Measurements from ENCODE around the gene PRKN.

PRKN gene

GRCh38 chr6:162626869-162627268, 100.7 kb downstream of the PRKN start (continued):
- TF ChIP-seq PRDM10 (tag by site-specific recombination; IDR thresholded peaks at IDR 0.05), result no peak
- no peak for TF ChIP-seq ZNF692 (tag by site-specific recombination; IDR thresholded peaks at IDR 0.05)
- TF ChIP-seq ZNF664 (tag by site-specific recombination; IDR thresholded peaks at IDR 0.05), result no peak

- Histone ChIP-seq H3K27ac (ENCODE audit: extremely low read depth, low read depth, low read length) (no peak overlapping the region), H3K9me3 (ENCODE audit: control insufficient read depth, insufficient read depth, low read depth, low read length) (no peaks in the 10 kb centered on the region), H3K4me3 (ENCODE audit: low read depth, low read length) (no peak overlapping the region), H3K36me3 (ENCODE audit: control insufficient read depth in 2 of 2, insufficient read depth in 1 of 2, low read length in 2 of 2) (no peaks in the 10 kb centered on the region), H3K4me1 (ENCODE audit: control insufficient read depth, insufficient read depth, low read length) (0 out of 2 replicates have a peak, but pooled peaks cover 3% of the 10 kb centered on the region)
- ChIA-PET POLR2A (no interaction called here), CTCF (no interaction called here)
- TF ChIP-seq KLF17 (tag by site-specific recombination; IDR thresholded peaks at IDR 0.05) (no peak), KLF9 (tag by site-specific recombination; IDR thresholded peaks at IDR 0.05; ENCODE audit: low read depth) (no peak), ZNF449 (tag by site-specific recombination; IDR thresholded peaks at IDR 0.05) (no peak), ZNF510 (tag by site-specific recombination; IDR thresholded peaks at IDR 0.05; ENCODE audit: insufficient replicate concordance) (no peak), ZNF214 (tag by site-specific recombination; IDR thresholded peaks at IDR 0.05; ENCODE audit: borderline replicate concordance) (no peak), ZNF677 (tag by site-specific recombination; IDR thresholded peaks at IDR 0.05) (no peak), ZNF140 (tag by site-specific recombination; IDR thresholded peaks at IDR 0.05) (no peak), SCRT1 (tag by site-specific recombination; IDR thresholded peaks at IDR 0.05; ENCODE audit: borderline replicate concordance) (no peak), ZNF221 (tag by site-specific recombination; IDR thresholded peaks at IDR 0.05; ENCODE audit: borderline replicate concordance) (no peak), PBX3 (CRISPR knock-in tag; IDR thresholded peaks at IDR 0.05) (no peak), ZNF596 (tag by site-specific recombination; IDR thresholded peaks at IDR 0.05) (no peak), ZNF423 (tag by site-specific recombination; IDR thresholded peaks at IDR 0.05) (no peak), ZNF23 (tag by site-specific recombination; IDR thresholded peaks at IDR 0.05; ENCODE audit: borderline replicate concordance) (no peak), ZNF571 (tag by site-specific recombination; IDR thresholded peaks at IDR 0.05) (no peak), ZNF843 (tag by site-specific recombination; IDR thresholded peaks at IDR 0.05) (no peak), ZNF658 (tag by site-specific recombination; IDR thresholded peaks at IDR 0.05) (no peak), ZBTB8A (tag by site-specific recombination; IDR thresholded peaks at IDR 0.05) (no peak)
These were observed 101.6 kb downstream of the PRKN start for GRCh38 chr6:162625846-162626540.
